ENCODE data around the gene AP2B1. TPM values are rescaled to one million over a fixed set of nuclear protein-coding genes. Genes with fewer than 3 reads are reported as not detected.

Gene AP2B1
- total and polyA plus RNA-seq, 9 of the 15 experiments (the other 6 are each of a cell fraction or from before 2014, with no cell fraction given) = 60.1 to 287 (median 105) TPM

DNA sequence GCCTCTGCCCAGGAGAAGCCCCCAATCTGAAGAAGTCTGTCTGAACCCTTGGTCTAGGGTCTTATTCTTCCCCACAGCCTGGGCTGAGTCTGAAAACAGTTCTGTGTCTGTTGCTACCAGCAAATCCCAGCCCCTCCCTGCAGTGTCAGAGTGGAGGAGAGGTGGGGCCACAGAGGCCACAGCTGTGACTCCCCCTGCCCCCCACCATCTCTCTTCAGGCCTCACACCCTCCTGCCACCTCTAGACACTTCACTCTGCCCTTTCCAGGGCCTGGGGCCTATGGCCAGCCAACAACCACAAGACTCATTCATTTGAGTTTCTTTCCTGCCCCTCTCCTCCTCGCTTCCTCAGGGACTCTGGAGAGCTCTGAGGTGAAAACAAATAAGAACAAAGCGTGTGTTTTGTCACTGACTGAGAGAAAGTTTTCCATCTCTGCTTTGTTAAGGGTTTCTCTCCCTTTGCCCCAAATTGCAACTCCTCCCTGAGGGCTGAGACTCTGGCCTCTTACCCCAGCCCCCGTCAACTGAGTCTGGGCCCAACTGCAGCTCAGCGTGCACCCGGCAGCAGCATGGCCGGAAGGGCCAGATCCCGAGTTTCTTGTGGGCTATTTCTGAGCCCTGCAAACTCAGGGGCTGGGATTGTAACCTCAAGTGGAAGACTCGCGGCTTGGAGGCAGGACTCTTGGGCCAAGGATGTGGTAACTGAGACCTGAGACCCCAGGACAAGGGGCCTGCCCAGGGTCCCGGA, 186.7 kb downstream of the AP2B1 start:
- no peak overlapping the region for H3K4me3 ChIP-seq
- POLR2A ChIA-PET = interaction anchor here (0.7 to 1.2 kb wide), 2 partner anchors 15 to 36 kb away, joined by 3 read pairs; no protein-coding TSS in a partner anchor
- BruUV-seq (replicated peaks) = no TSS peak
- H3K79me2 ChIP-seq (ENCODE audit: control insufficient read depth, insufficient read depth, low read length) = no peaks in the 10 kb centered on the region
- H3K9ac ChIP-seq (ENCODE audit: insufficient read depth in 1 of 2, low read depth in 2 of 2, low read length in 2 of 2) = no peak overlapping the region; a peak in 1 of 4 replicates
- H3K4me1 ChIP-seq (replicated peaks in 1 of 2; ENCODE audit: control insufficient read depth in 2 of 2, insufficient read depth in 2 of 2, low read length in 2 of 2) = peaks cover 0 to 10% of the 10 kb centered on the region in 2 experiments; a peak in 2 of 5 replicates
- H3K9me3 ChIP-seq (replicated peaks; ENCODE audit: control insufficient read depth, insufficient read depth, low read depth, low read length) = no peaks in the 10 kb centered on the region
- peaks cover 56 to 70% of the 10 kb centered on the region in 2 experiments for H3K27me3 ChIP-seq (ENCODE audit: control insufficient read depth in 2 of 2, insufficient read depth in 2 of 2, low read length in 2 of 2)
- in situ Hi-C loops (cut with MboI) = no loop called here
- TF ChIP-seq ZZZ3 (IDR thresholded peaks at IDR 0.05) = no peak
- TF ChIP-seq MYBL2 (IDR thresholded peaks at IDR 0.05; ENCODE audit: low read depth) = no peak
- no peak for TF ChIP-seq MYBL2 (CRISPR knock-in tag; IDR thresholded peaks at IDR 0.05; ENCODE audit: borderline replicate concordance)
- TF ChIP-seq SRSF7 (optimal IDR thresholded peaks at IDR 0.05; ENCODE audit: low read depth, low read length) = no peak
- TF ChIP-seq ELF4 (CRISPR knock-in tag; IDR thresholded peaks at IDR 0.05) = no peak
- no peak for TF ChIP-seq E2F3 (CRISPR knock-in tag; IDR thresholded peaks at IDR 0.05)
- WGBS (ENCODE audit: insufficient coverage, low coverage, missing lambda C conversion rate) = 3% methylated on average over 10 of the region's 10 CpGs
- ATAC-seq = peak; percentile 42; the same call in 1 of the 3 replicates
- intact Hi-C loops (cut with micrococcal nuclease) = no loop called here
- H4K20me1 ChIP-seq (replicated peaks; ENCODE audit: control insufficient read depth, insufficient read depth, low read length) = no peaks in the 10 kb centered on the region; the same call in 1 of the 2 replicates
- no peak overlapping the region for H2AFZ ChIP-seq (ENCODE audit: low read depth, low read length)
- CTCF ChIA-PET (ENCODE audit: low intra/inter-chr PET ratio) = no interaction called here
- FAIRE-seq = no peak
- no peak for DNase-seq (ENCODE audit: extremely low read depth in 1 of 4, low spot score in 3 of 4)
- no peak overlapping the region for H3K4me2 ChIP-seq (ENCODE audit: insufficient read depth, low read length)
- no peaks in the 10 kb centered on the region for H3K36me3 ChIP-seq (ENCODE audit: control insufficient read depth, insufficient read depth, low read length)
- no peaks in the 10 kb centered on the region for H3K9me1 ChIP-seq (ENCODE audit: control insufficient read depth, insufficient read depth, low read length)
- no peak overlapping the region for H3K27ac ChIP-seq (ENCODE audit: extremely low read depth, low read depth, low read length)

All from K562 (cell line).